Muscle of leg (tissue), 11 donors: ENCODE results near the gene SLC6A6. TPM values are rescaled to one million over a fixed set of nuclear protein-coding genes. Genes with fewer than 3 reads are reported as not detected.

Experiments used
- DNase-seq: peaks from one replicate; pipeline ENCODE4 v3.0.0; 2013
- H3K27ac ChIP-seq: one replicate; pipeline ENCODE4 v1.5.1; 2013; ENCODE audit warnings: mild to moderate bottlenecking, low read length, control low read depth
- H3K27me3 ChIP-seq: one replicate; pipeline ENCODE4 v1.6.1; 2013; ENCODE audit warnings: low read length; ENCODE audit not compliant: control insufficient read depth, insufficient read depth
- H3K36me3 ChIP-seq: one replicate; pipeline ENCODE4 v1.6.1; 2013; ENCODE audit warnings: low read length; ENCODE audit not compliant: control insufficient read depth, insufficient read depth
- H3K4me1 ChIP-seq: one replicate; pipeline ENCODE4 v1.6.1; 2013; ENCODE audit warnings: low read length; ENCODE audit not compliant: control insufficient read depth, insufficient read depth
- H3K4me3 ChIP-seq: one replicate; pipeline ENCODE4 v1.5.1; 2013; ENCODE audit warnings: low read length, control low read depth
- H3K9me3 ChIP-seq: replicated peaks from 2 replicates; pipeline ENCODE4 v1.6.1; 2013; ENCODE audit warnings: low read depth, low read length; ENCODE audit not compliant: control insufficient read depth
- WGBS: methylation state at CpG from one replicate; pipeline ENCODE4 v1.1.5; 2013; ENCODE audit warnings: missing lambda C conversion rate; ENCODE audit not compliant: insufficient coverage; 5-methylcytosine and 5-hydroxymethylcytosine counted together
- polyA plus RNA-seq, 8 donors: library from polyadenylated mRNA; unstranded; fragments of 120-200 nt; gene quantifications; one replicate each; pipeline versions ENCODE4 v1.2.1 to v1.2.3, GENCODE V29; 2013; ENCODE audit warnings: inconsistent platforms in 1 of 8, low replicate concordance in 1 of 8; ENCODE audit not compliant: insufficient read length in 8 of 8, insufficient read depth in 1 of 8
- total RNA-seq: library from RNA; stranded (reverse); fragments of 120-200 nt; gene quantifications from one replicate; pipeline ENCODE4 v1.2.4, GENCODE V29; 2013

The SLC6A6 gene
- total and polyA plus RNA-seq, 9 donors, result 2.6 to 4.7 (median 4.0) TPM

DNA sequence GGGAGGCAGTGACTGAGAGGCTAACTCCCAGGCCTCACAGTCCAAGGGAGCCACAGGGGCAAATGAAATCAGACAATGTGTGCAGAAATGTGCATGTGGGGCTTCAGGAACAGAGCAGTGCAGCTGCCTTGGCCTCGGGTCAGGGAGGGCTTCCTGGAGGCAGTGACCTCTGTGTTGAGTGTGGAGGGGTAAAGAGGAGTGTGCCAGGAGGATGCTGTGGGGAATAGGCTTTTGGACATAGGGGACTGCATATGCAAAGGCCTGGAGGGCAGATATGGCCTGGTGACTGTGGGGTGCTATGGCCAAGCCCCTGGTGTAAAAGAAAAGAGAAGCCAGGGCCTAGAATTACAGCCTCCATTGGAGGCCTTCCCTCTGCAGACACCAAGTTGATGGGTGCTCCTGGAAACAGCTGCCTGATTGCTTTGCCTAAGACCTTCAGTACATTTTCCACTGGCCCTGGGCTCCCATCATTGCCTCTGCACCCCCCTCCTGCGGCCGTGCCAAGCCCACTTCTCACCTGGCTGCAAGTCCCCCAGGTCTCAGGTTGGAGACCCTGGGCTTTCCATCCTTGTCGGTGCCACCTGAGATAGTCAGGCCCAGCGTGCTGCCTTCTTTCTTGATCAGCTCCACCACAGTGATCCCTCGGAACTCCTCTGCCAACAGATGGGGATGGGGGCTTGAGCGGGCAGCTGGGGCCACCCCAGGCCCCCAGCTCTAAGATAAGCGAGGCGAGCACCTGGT, 122.7 kb downstream of the SLC6A6 start:
- H3K27ac ChIP-seq, result peak overlapping the region; percentile 90
- H3K9me3 ChIP-seq, result no peaks in the 10 kb centered on the region
- 67% methylated on average over 5 of the region's 9 CpGs for WGBS
- no peak overlapping the region for H3K4me3 ChIP-seq
- no peaks in the 10 kb centered on the region for H3K27me3 ChIP-seq
- H3K4me1 ChIP-seq, result peaks cover 66% of the 10 kb centered on the region
- DNase-seq, result no peak
- H3K36me3 ChIP-seq, result peaks cover 3% of the 10 kb centered on the region

DNA sequence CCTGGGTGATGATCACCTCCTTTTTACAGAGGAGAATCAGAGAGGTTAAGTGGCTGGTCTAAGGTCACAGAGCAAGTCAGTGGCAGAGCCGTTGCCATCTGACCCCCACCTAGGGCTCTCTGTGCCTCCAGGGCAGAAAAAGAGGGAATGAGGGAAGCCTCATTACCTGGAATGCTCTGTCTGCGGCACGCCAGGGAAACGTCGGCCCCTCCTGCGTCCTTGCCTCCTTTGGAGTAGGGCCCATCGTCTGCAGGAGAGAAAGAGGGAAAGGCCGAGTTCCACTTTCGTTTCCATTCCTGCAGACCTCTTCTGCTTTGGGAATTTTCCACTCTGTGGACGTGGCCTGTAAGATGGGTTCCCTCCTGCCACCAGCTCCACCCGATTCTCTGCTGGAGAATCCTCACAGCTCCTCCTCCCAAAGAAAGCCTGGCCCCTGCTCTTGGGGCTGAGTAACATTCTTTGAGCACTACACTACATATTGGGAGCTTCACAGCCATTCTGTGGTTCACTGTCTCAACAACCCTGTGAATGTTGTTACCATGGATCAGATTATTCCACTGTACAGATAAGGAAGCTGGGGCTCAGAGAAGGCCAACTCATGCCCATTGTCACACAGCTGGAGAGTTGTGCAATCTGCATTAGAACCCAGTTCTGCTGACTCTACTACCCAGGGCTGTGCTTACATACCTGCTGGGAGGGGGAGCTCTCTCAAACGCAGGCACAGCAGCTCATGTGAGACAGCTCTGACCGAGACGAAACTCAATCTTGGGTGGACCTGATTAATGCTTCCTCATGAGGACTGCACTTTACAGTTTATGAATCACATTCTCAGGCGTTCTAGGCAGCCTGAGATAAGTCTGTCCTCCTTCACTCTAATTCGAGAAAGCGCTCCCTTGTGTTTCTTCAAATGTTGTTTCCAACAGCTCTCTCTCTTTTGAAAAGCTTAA, 123.6 kb downstream of the SLC6A6 start:
- Histone ChIP-seq H3K36me3 (no peaks in the 10 kb centered on the region), H3K27me3 (no peaks in the 10 kb centered on the region), H3K9me3 (no peaks in the 10 kb centered on the region), H3K4me3 (no peak overlapping the region), H3K27ac (peak overlapping the region; percentile 90), H3K4me1 (peaks cover 58% of the 10 kb centered on the region)
- peak; percentile 90 for DNase-seq
- WGBS, result 24% methylated on average over 12 of the region's 17 CpGs

DNA sequence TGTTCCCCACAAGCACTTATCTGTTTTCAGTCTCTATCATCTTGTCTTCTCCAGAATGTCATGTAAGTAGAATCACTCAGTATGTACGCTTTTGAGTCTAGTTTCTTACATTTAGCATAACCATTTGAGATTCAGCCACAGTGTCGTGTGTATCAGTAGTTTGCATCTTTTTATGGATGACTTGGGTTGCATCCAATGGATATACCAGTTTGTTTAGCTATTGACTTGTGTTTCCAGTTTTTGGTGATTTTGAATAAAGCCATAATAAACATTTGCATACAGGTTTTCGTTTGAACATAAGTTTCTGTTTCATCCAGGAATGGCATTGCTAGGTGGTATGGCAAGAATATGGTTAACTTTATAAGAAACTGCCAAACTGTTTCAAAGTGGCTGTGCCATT, 125.7 kb downstream of the SLC6A6 start:
- no peak overlapping the region for H3K4me3 ChIP-seq
- H3K36me3 ChIP-seq, result no peaks in the 10 kb centered on the region
- H3K9me3 ChIP-seq, result no peaks in the 10 kb centered on the region
- H3K4me1 ChIP-seq, result peaks cover 49% of the 10 kb centered on the region
- no peak for DNase-seq
- no peak overlapping the region for H3K27ac ChIP-seq
- H3K27me3 ChIP-seq, result no peaks in the 10 kb centered on the region
- no CpG with 5 or more reads among the region's 3 CpGs for WGBS

DNA sequence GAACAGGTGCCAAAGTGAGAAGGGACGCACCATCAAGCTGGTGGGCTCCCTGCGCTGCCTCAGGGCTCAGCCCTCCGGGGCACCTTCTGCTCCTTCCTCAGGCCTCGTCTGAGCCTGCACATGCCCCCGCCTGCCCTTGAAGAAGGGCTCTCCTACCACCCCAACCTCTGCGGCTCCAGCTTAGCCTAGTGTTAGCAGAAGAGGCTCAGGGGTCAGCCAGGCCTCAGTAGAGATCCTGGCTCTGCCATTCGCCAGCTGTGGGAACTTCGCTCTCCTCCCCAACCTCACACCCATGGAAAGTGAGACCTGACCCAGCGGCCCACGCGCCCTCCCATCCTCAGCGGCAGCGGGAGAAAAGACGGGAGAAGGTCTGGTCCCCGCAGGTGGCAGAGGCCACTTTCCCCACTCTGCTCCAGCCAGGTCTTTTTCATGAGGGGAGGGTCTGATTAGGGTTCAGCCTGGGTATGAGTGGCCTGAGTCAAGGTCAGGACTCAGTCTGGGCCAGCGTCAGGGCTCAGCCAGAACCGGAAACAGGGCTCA, 129.5 kb downstream of the SLC6A6 start:
- Histone ChIP-seq H3K27ac (no peak overlapping the region), H3K27me3 (peaks cover 2% of the 10 kb centered on the region), H3K9me3 (no peaks in the 10 kb centered on the region), H3K36me3 (no peaks in the 10 kb centered on the region), H3K4me3 (no peak overlapping the region), H3K4me1 (peaks cover 48% of the 10 kb centered on the region)
- 88% methylated on average over 8 of the region's 17 CpGs for WGBS
- no peak for DNase-seq

DNA sequence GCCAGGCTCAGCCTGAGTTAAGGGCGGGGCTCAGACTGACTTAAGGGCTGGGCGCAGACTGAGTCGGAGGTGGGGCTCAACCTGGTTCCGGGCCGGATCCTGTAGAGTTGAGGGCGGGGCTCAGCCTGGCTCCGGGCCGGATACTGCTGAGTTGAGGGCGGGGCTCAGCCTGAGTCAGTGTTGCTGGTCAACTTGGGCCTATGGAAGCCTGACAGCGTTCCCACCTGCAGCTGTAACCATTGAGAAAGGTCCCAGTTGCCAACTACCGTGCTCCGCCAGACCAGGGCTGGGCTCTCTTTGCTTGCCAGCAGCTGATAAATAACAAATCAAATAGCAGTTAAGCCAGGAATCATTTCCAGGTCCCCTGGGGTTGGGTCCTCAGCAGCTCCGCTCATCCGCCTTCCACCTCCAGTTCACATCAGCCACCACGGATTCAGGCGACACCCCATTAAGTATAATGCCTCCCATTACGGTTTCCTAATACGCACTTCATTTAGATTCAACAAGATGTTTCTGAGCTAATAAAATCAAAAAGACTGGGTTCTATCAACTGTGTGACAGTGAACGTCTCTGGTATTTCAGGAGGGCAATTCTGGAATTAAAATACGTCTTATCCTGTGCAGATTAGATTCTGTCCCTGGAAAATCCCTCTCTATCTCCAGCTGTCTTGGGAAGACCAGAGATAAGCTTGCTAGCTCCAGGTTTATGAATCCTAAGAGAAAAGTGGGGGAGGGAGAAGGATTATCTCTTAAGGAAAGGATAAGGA, 130.5 kb downstream of the SLC6A6 start:
- peaks cover 2% of the 10 kb centered on the region for H3K27me3 ChIP-seq
- 34% methylated on average over 17 of the region's 20 CpGs for WGBS
- peak; percentile 52 for DNase-seq
- H3K9me3 ChIP-seq, result no peaks in the 10 kb centered on the region
- H3K4me3 ChIP-seq, result no peak overlapping the region
- H3K36me3 ChIP-seq, result no peaks in the 10 kb centered on the region
- H3K27ac ChIP-seq, result peak overlapping the region; percentile 10
- peaks cover 56% of the 10 kb centered on the region for H3K4me1 ChIP-seq

DNA sequence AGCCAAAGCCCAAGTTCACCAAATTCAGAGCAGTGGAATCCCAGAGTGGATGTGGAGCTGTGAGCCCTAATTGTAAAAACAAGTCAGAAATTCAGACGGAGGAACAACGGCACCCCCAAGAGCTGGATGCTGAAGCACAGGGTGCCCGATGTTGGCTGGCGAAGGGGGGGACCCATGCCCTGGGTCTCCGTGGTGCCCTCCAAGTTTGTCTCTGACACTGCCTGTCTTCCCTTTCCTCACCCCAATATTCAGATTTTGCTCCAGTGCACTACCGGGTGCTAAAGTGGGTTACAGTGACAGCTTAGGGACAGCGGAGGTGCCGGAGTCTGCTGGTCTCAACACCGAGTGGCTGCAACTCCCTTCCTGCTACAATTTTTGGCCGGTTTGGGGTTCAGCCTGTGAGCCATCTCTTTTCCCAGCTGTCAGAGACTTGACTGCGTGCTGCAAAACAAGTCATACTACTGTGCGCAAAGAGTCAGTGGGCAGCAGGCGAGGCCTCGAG, 131.1 kb downstream of the SLC6A6 start:
- H3K4me3 ChIP-seq, result no peak overlapping the region
- no peak for DNase-seq
- WGBS, result 70% methylated on average over 12 of the region's 14 CpGs
- H3K27me3 ChIP-seq, result peaks cover 2% of the 10 kb centered on the region
- peaks cover 62% of the 10 kb centered on the region for H3K4me1 ChIP-seq
- peak overlapping the region; percentile 10 for H3K27ac ChIP-seq
- peaks cover 2% of the 10 kb centered on the region for H3K36me3 ChIP-seq
- no peaks in the 10 kb centered on the region for H3K9me3 ChIP-seq

DNA sequence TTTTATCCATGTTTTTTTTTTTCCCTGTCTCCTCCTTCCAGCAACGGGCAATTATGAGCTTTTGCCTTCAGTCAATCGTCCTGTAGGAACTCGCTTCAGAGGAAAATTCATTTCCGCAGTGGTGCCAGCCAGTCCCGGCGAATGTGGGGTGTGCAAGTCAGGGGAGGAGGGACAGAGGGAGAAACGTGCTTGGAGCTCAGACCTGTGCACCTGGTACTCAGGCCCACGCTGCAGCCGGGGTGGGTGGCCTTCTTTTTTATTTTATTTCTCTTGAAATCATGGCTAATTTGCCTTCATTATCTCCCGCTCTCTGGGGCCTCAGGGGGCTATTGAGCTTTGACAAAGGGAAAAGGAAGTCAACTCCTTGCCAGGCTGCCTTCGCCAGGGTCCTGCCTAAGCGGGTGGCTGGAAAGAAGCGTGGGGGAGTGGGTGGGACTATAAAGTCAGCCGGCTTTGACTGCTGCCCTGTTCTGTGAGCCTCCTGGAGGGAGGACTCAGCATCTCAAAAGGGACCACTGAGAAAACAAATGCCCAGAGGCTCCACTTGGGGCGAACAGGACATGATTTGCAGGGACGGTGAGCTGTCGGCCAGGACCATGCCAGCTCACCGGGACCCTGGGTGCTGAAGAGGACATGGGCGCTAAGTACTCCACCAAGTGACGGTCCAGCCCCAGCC, 132.2 kb downstream of the SLC6A6 start:
- WGBS, result 28% methylated on average over 14 of the region's 20 CpGs
- Histone ChIP-seq H3K4me3 (no peak overlapping the region), H3K9me3 (no peaks in the 10 kb centered on the region), H3K4me1 (peaks cover 70% of the 10 kb centered on the region), H3K27ac (no peak overlapping the region), H3K27me3 (peaks cover 2% of the 10 kb centered on the region), H3K36me3 (peaks cover 5% of the 10 kb centered on the region)
- DNase-seq, result no peak

DNA sequence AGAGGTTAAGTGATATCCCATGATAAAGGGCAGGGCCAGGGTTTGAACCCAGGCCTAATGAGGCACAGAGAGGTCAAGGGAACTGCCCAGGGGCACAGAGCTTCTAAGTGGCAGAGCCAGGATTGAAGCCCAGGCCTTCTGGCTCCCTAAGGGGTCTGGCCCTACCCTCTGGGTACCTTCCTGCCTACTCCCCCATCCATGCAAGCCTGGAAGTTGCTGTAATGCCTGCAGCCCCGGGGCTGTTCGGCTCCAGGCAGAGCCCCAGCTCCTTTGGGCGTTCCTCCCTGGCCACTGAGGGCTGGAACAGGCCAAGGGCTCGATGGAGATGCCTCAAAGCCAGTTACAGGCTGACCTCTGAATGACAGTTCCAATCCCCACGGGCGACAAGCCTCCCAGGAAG, 133.2 kb downstream of the SLC6A6 start:
- Histone ChIP-seq H3K36me3 (peaks cover 5% of the 10 kb centered on the region), H3K4me3 (no peak overlapping the region), H3K4me1 (peaks cover 75% of the 10 kb centered on the region), H3K27ac (no peak overlapping the region), H3K27me3 (peaks cover 2% of the 10 kb centered on the region), H3K9me3 (no peaks in the 10 kb centered on the region)
- WGBS, result 74% methylated on average over 4 of the region's 6 CpGs
- no peak for DNase-seq

DNA sequence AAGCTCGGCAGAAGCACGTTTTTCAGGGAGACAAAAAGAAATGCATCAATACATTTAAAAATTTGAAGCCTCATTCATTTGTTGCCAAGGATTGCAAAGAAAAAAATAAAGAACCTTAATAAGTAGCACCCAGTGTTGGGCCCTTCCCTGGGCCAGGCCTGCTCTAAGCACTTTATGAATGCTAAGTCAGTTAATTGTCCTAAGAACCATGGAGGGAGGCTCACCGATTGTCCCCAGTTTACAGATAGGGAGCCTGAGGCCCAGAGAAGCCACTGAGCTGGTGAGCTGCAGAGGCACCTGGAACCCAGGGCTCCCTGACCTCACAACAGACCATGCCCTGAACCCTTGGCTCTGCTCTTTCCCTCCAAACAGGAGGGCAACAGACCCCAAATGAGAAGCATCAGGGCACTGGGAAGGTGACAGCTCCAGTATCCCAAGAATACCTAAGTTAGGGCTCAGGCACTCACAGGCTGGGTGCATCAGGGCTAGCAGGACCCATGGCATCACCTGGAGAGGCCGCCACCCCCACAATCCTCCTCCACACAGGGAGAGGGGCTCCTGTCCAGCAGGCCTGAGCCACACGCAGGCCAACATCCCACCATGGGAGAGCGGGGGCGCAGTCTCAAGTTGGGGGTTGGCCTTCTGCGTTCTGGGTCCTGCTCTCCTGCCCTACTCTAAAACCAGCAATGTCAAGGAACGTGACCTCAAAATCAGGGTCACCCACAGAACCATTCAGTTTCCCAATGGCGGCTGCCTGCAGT, 133.8 kb downstream of the SLC6A6 start:
- H3K36me3 ChIP-seq, result peaks cover 5% of the 10 kb centered on the region
- H3K4me1 ChIP-seq, result peaks cover 81% of the 10 kb centered on the region
- H3K27ac ChIP-seq, result no peak overlapping the region
- no peaks in the 10 kb centered on the region for H3K9me3 ChIP-seq
- 92% methylated on average over 4 of the region's 10 CpGs for WGBS
- H3K27me3 ChIP-seq, result peaks cover 2% of the 10 kb centered on the region
- no peak for DNase-seq
- H3K4me3 ChIP-seq, result no peak overlapping the region
